Esophagus muscularis mucosa (tissue), 4 donors: ENCODE results near the gene PTPMT1.

ENCODE experiments used
- CTCF ChIP-seq, 3 experiments: fragments of 200-600 bp in 2 of 3; fragments of 450-650 bp in 1 of 3; sonication (generic) in 2 of 3; IDR thresholded peaks; one replicate each; pipeline ENCODE4 v1.5.1; 2017 to 2019; ENCODE audit warnings: antibody characterized with exemption in 3 of 3, mild to moderate bottlenecking in 2 of 3, moderate library complexity in 1 of 3
- EP300 ChIP-seq: sonication (generic); formaldehyde crosslinking; IDR thresholded peaks from one replicate; pipeline ENCODE4 v1.6.1; 2017; ENCODE audit warnings: antibody characterized with exemption
- POLR2A ChIP-seq: fragments of 450-650 bp; IDR thresholded peaks from one replicate; pipeline ENCODE4 v1.6.1; 2017; ENCODE audit warnings: antibody characterized with exemption, moderate library complexity, mild to moderate bottlenecking, low read depth
- POLR2AphosphoS5 ChIP-seq, 2 donors: sonication (generic); formaldehyde crosslinking; IDR thresholded peaks; one replicate each; pipeline ENCODE4 v1.6.1; 2017; ENCODE audit warnings: antibody characterized with exemption in 2 of 2

- TF ChIP-seq POLR2A (no peak), CTCF (IDR thresholded peaks at IDR 0.05) (no peak), EP300 (no peak), POLR2AphosphoS5 (IDR thresholded peaks at IDR 0.05) (peak in 1 of 2 donors; percentile 11)
These were observed 24.8 kb downstream of the PTPMT1 start for GRCh38 chr11:47589977-47590861.
